Endothelial cell of umbilical vein (primary cell): ENCODE results near the gene ZNF121. TPM values are rescaled to one million over a fixed set of nuclear protein-coding genes. Genes with fewer than 3 reads are reported as not detected.
"Not testable (repeated sequence)": the region's sequence is repeated elsewhere in the genome, so short reads cannot be mapped to it uniquely, and the experiment has no call there.

Source experiments
- BruUV-seq: library from RNA; stranded (reverse); fragments of 400-500 nt; replicated peaks from 2 replicates; lab custom pipeline; 2021; lab: Mats Ljungman, UMichigan
- CTCF ChIA-PET: fragments of 300-600, 350-600 bp; sonication (Branson Sonifier 250); formaldehyde crosslinking; loops from one replicate; lab custom pipeline; 2021; ENCODE audit warnings: antibody characterized with exemption, inconsistent platforms; lab: Charles Lee
- POLR2A ChIA-PET: fragments of 300-600, 350-600 bp; sonication (Branson Sonifier 250); formaldehyde crosslinking; loops from one replicate; lab custom pipeline; 2021; ENCODE audit warnings: antibody characterized with exemption, inconsistent platforms; lab: Charles Lee
- DNase-seq: peaks from one replicate; pipeline ENCODE4 v3.0.0-alpha.2; 2011; ENCODE audit warnings: low read depth, low spot score
- FAIRE-seq: peaks from 2 replicates; lab custom pipeline; 2011; peaks lifted over from hg19 to GRCh38; lab: Jason Lieb, UNC
- H2AFZ ChIP-seq: 2 replicates; pipeline ENCODE4 v1.6.0; 2012; ENCODE audit warnings: low read depth, low read length, control low read depth, inconsistent platforms
- H3K27ac ChIP-seq: 2 replicates; pipeline ENCODE4 v1.5.1; 2011; ENCODE audit warnings: low read depth, mild to moderate bottlenecking, control low read depth, low read length, moderate library complexity; ENCODE audit not compliant: insufficient read depth
- H3K27me3 ChIP-seq, 2 experiments: 2 replicates each; pipeline versions ENCODE4 v1.6.0 to v1.6.1; 2011; ENCODE audit warnings: low read length in 2 of 2, mixed read lengths in 1 of 2; ENCODE audit not compliant: control insufficient read depth in 2 of 2, insufficient read depth in 2 of 2
- H3K36me3 ChIP-seq, 2 experiments: 2 replicates in 1 of 2; 3 replicates in 1 of 2; pipeline ENCODE4 v1.5.1; 2011; ENCODE audit warnings: low read length in 2 of 2, mild to moderate bottlenecking in 1 of 2, moderate library complexity in 1 of 2; ENCODE audit not compliant: control insufficient read depth in 2 of 2, insufficient read depth in 2 of 2; ENCODE audit errors: extremely low read depth in 1 of 2
- H3K4me1 ChIP-seq: 3 replicates; pipeline ENCODE4 v1.5.1; 2011; ENCODE audit warnings: mild to moderate bottlenecking, low read length; ENCODE audit not compliant: control insufficient read depth, insufficient read depth; ENCODE audit errors: extremely low read depth
- H3K4me2 ChIP-seq: 2 replicates; pipeline ENCODE4 v1.6.1; 2011; ENCODE audit warnings: low read length, control low read depth, mixed read lengths; ENCODE audit not compliant: insufficient read depth
- H3K4me3 ChIP-seq, 3 experiments: fragments of 200-600 bp in 1 of 3; sonication (generic), shearing (Covaris generic) in 1 of 3; replicated peaks in 1 of 3; 2 replicates each; pipeline ENCODE4 v1.5.1; 2011 to 2016; ENCODE audit warnings: control low read depth in 3 of 3, low read length in 3 of 3, mild to moderate bottlenecking in 2 of 3, inconsistent platforms in 1 of 3, low read depth in 1 of 3, moderate library complexity in 1 of 3; ENCODE audit not compliant: insufficient read depth in 1 of 3
- H3K79me2 ChIP-seq: 2 replicates; pipeline ENCODE4 v1.6.0; 2012; ENCODE audit warnings: low read length, inconsistent platforms; ENCODE audit not compliant: control insufficient read depth, insufficient read depth
- H3K9ac ChIP-seq: replicated peaks from 2 replicates; pipeline ENCODE3; 2011; ENCODE audit warnings: low read length, control low read depth; ENCODE audit not compliant: insufficient read depth; ENCODE audit errors: extremely low read depth
- H3K9me1 ChIP-seq: replicated peaks from 3 replicates; pipeline ENCODE4 v1.6.0; 2011; ENCODE audit warnings: mild to moderate bottlenecking, low read length; ENCODE audit not compliant: control insufficient read depth, insufficient read depth; ENCODE audit errors: extremely low read depth
- H3K9me3 ChIP-seq: replicated peaks from 2 replicates; pipeline ENCODE4 v1.5.1; 2012; ENCODE audit warnings: low read length, inconsistent platforms; ENCODE audit not compliant: control insufficient read depth, insufficient read depth
- H4K20me1 ChIP-seq: replicated peaks from 2 replicates; pipeline ENCODE3; 2011; ENCODE audit warnings: mild to moderate bottlenecking, low read length; ENCODE audit not compliant: control insufficient read depth, insufficient read depth; ENCODE audit errors: extremely low read depth
- CTCF ChIP-seq, 2 donors: IDR thresholded peaks; 1 replicate in 1 of 2; 2 replicates in 1 of 2; pipeline ENCODE4 v1.5.1; 2011; ENCODE audit warnings: low read length in 2 of 2, mild to moderate bottlenecking in 2 of 2, moderate library complexity in 2 of 2, control low read depth in 1 of 2, inconsistent platforms in 1 of 2, low read depth in 1 of 2; ENCODE audit not compliant: insufficient read depth in 1 of 2; ENCODE audit errors: extremely low read depth in 1 of 2
- EZH2 ChIP-seq: IDR thresholded peaks from 2 replicates; pipeline ENCODE4 v1.6.1; 2012; ENCODE audit warnings: borderline replicate concordance, low read depth, mild to moderate bottlenecking, moderate library complexity, low read length, inconsistent platforms; ENCODE audit not compliant: severe bottlenecking
- FOS ChIP-seq: IDR thresholded peaks from 2 replicates; pipeline ENCODE4 v1.6.1; 2011; ENCODE audit warnings: mild to moderate bottlenecking, low read length, moderate library complexity, borderline replicate concordance; ENCODE audit not compliant: insufficient read depth
- GATA2 ChIP-seq: IDR thresholded peaks from 2 replicates; pipeline ENCODE4 v1.7.0; 2011; ENCODE audit warnings: low read depth, mild to moderate bottlenecking, moderate library complexity, mixed read lengths, low read length; ENCODE audit not compliant: insufficient read length, insufficient read depth
- JUN ChIP-seq: IDR thresholded peaks from 2 replicates; pipeline ENCODE4 v1.6.1; 2011; ENCODE audit warnings: borderline replicate concordance, low read depth; ENCODE audit not compliant: insufficient read length, insufficient read depth
- MAX ChIP-seq: IDR thresholded peaks from 2 replicates; pipeline ENCODE4 v1.6.1; 2011; ENCODE audit not compliant: insufficient read depth, insufficient read length
- MYC ChIP-seq: IDR thresholded peaks from one replicate; pipeline ENCODE4 v1.6.1; 2011; ENCODE audit warnings: mild to moderate bottlenecking, low read depth, low read length
- POLR2A ChIP-seq: IDR thresholded peaks from 2 replicates; pipeline ENCODE4 v1.6.1; 2012; ENCODE audit warnings: low read depth, mild to moderate bottlenecking, control low read depth, low read length
- POLR2AphosphoS5 ChIP-seq: IDR thresholded peaks from 2 replicates; pipeline ENCODE4 v1.6.1; 2012; ENCODE audit warnings: low read depth, mild to moderate bottlenecking, control low read depth, low read length, moderate library complexity; ENCODE audit not compliant: insufficient read depth
- dilution Hi-C: fragments of 300-500 bp; cut with MboI; formaldehyde crosslinking; loops from one replicate; pipeline ENCODE4 v1.15.0; 2019; ENCODE audit warnings: low sequenced_read_pairs; ENCODE audit not compliant: extremely low pct_ligation_motif_present
- intact Hi-C: fragments of 100-400 bp; cut with micrococcal nuclease; formaldehyde crosslinking; loops from one replicate; pipeline ENCODE4 v1.10.0; 2022
- polyA plus RNA-seq, 4 experiments: library from polyadenylated mRNA; depleted of rRNA in 3 of 4; stranded (reverse) in 3 of 4; unstranded in 1 of 4; fragments of >200 nt; gene quantifications; 2 replicates each; pipeline versions ENCODE4 v1.2.1 to v1.2.3, GENCODE V29; 2011 to 2012; ENCODE audit warnings: missing spikeins in 1 of 4
- total RNA-seq: library from RNA; stranded (reverse); gene quantifications from 2 replicates; pipeline ENCODE4 v1.2.3, GENCODE V29; 2021

ZNF121 gene
- total and polyA plus RNA-seq, 2 donors (not counting 3 experiments of a cell fraction or from before 2014, with no cell fraction given) = 2.3 to 25.1 TPM

- no peaks in the 10 kb centered on the region for H3K27me3 ChIP-seq
- no TSS peak for BruUV-seq
These were observed 36.4 kb downstream of the ZNF121 start for GRCh38 chr19:9547870-9548269.

GRCh38 chr19:9541281-9541680 is 43.0 kb downstream of the ZNF121 start:
- FAIRE-seq, dilution Hi-C loops, H3K4me2 ChIP-seq, H3K4me3 ChIP-seq, H2AFZ ChIP-seq, H3K36me3 ChIP-seq, intact Hi-C loops, H3K9me3 ChIP-seq, BruUV-seq, H3K9me1 ChIP-seq, POLR2A ChIA-PET, H3K27ac ChIP-seq, H3K27me3 ChIP-seq, H4K20me1 ChIP-seq, DNase-seq, CTCF ChIA-PET, H3K4me1 ChIP-seq, H3K9ac ChIP-seq: not testable (repeated sequence)
- H3K79me2 ChIP-seq = peaks cover 14% of the 10 kb centered on the region

More at GRCh38 chr19:9547870-9548269, 36.4 kb downstream of the ZNF121 start:
- Histone ChIP-seq H3K4me2 (no peak overlapping the region), H3K27ac (no peak overlapping the region), H3K9me1 (no peaks in the 10 kb centered on the region), H4K20me1 (no peaks in the 10 kb centered on the region), H2AFZ (no peak overlapping the region), H3K9ac (no peak overlapping the region), H3K4me1 (no peaks in the 10 kb centered on the region), H3K9me3 (no peaks in the 10 kb centered on the region), H3K4me3 (no peak overlapping the region), H3K79me2 (no peaks in the 10 kb centered on the region), H3K36me3 (no peaks in the 10 kb centered on the region)
- FAIRE-seq (no peak), DNase-seq (no peak)
- ChIA-PET POLR2A (no interaction called here), CTCF (no interaction called here)
- intact Hi-C loops = no loop called here
- no peak for TF ChIP-seq MYC
- no peak for TF ChIP-seq JUN
- no peak for TF ChIP-seq GATA2
- TF ChIP-seq EZH2 = no peak
- TF ChIP-seq FOS = no peak
- no peak for TF ChIP-seq POLR2A
- TF ChIP-seq CTCF (IDR thresholded peaks at IDR 0.05; ENCODE audit: extremely low read depth in 1 of 2, insufficient read depth in 1 of 2, low read depth in 1 of 2, low read length in 2 of 2) = no peak
- no peak for TF ChIP-seq POLR2AphosphoS5
- TF ChIP-seq MAX = no peak
- dilution Hi-C loops = no loop called here

- H3K36me3 ChIP-seq, dilution Hi-C loops, BruUV-seq, POLR2A ChIA-PET, H3K4me2 ChIP-seq, H3K4me1 ChIP-seq, H3K27ac ChIP-seq, H4K20me1 ChIP-seq, H3K4me3 ChIP-seq, H3K9ac ChIP-seq, H3K9me1 ChIP-seq, DNase-seq, H3K9me3 ChIP-seq, CTCF ChIA-PET, H3K27me3 ChIP-seq, H2AFZ ChIP-seq, FAIRE-seq: not testable (repeated sequence)
- intact Hi-C loops = loop anchor here (2.0 kb wide), 2 partner anchors 27 to 45 kb away; partner anchors contain the start of gene ZNF121
- H3K79me2 ChIP-seq = peaks cover 19% of the 10 kb centered on the region
These were observed 44.4 kb downstream of the ZNF121 start for GRCh38 chr19:9539921-9540320.
